Progenitor cell of endocrine pancreas (in vitro differentiated cells): Measurements from ENCODE around the gene GLI2. TPM values are rescaled to one million over a fixed set of nuclear protein-coding genes. Genes with fewer than 3 reads are reported as not detected.

Source experiments
- DNase-seq: peaks from one replicate; pipeline ENCODE4 v3.0.0; 2021; ENCODE audit warnings: low spot score; ENCODE audit not compliant: unreplicated experiment
- H3K27ac Mint-ChIP-seq: 2 replicates; pipeline ENCODE4 v1.8.0; 2021; ENCODE audit warnings: mild to moderate bottlenecking, moderate library complexity, mixed read lengths
- H3K27me3 Mint-ChIP-seq: 2 replicates; pipeline ENCODE4 v1.8.0; 2021; ENCODE audit warnings: mixed read lengths
- H3K36me3 Mint-ChIP-seq: 2 replicates; pipeline ENCODE4 v1.8.0; 2022; ENCODE audit warnings: mixed read lengths; ENCODE audit not compliant: insufficient read depth
- H3K4me1 Mint-ChIP-seq: 2 replicates; pipeline ENCODE4 v1.8.0; 2021; ENCODE audit warnings: low read depth, mixed read lengths
- H3K4me3 Mint-ChIP-seq: 2 replicates; pipeline ENCODE4 v1.8.0; 2021; ENCODE audit warnings: low read depth, mild to moderate bottlenecking, moderate library complexity, mixed read lengths
- H3K9me3 Mint-ChIP-seq: 2 replicates; pipeline ENCODE4 v1.8.0; 2021; ENCODE audit warnings: low read depth, mixed read lengths
- CTCF ChIP-seq: fragments of 200-600 bp; sonication (generic); IDR thresholded peaks from one replicate; pipeline ENCODE4 v1.5.0; 2021; ENCODE audit warnings: antibody characterized with exemption, mild to moderate bottlenecking; ENCODE audit not compliant: unreplicated experiment
- total RNA-seq: library from RNA; stranded (reverse); gene quantifications from 2 replicates; pipeline ENCODE4 v1.2.1, GENCODE V29; 2021

GLI2 gene
- total RNA-seq, 1 donor from 2014 or later: 2.3 TPM

GRCh38 chr2:120764991-120765677 is 29.5 kb downstream of the GLI2 start:
- Mint-ChIP-seq H3K4me3 (no peak overlapping the region), H3K4me1 (peaks cover 18% of the 10 kb centered on the region), H3K36me3 (no peaks in the 10 kb centered on the region), H3K9me3 (no peaks in the 10 kb centered on the region), H3K27me3 (peaks cover 71% of the 10 kb centered on the region), H3K27ac (no peak overlapping the region)
- no peak for TF ChIP-seq CTCF
- DNase-seq: no peak

- peaks cover 17% of the 10 kb centered on the region for H3K4me1 Mint-ChIP-seq
Measured at GRCh38 chr2:120765678-120766469, 30.2 kb downstream of the GLI2 start.

GRCh38 chr2:120766470-120767351 is 31.0 kb downstream of the GLI2 start:
- Mint-ChIP-seq H3K36me3 (no peaks in the 10 kb centered on the region), H3K27me3 (peaks cover 66% of the 10 kb centered on the region), H3K27ac (no peak overlapping the region), H3K4me3 (no peak overlapping the region), H3K4me1 (peaks cover 15% of the 10 kb centered on the region), H3K9me3 (no peaks in the 10 kb centered on the region)
- no peak for TF ChIP-seq CTCF
- DNase-seq: no peak

More at GRCh38 chr2:120765678-120766469, 30.2 kb downstream of the GLI2 start:
- H3K4me3 Mint-ChIP-seq: no peak overlapping the region
- no peak overlapping the region for H3K27ac Mint-ChIP-seq
- H3K36me3 Mint-ChIP-seq: no peaks in the 10 kb centered on the region
- no peaks in the 10 kb centered on the region for H3K9me3 Mint-ChIP-seq
- H3K27me3 Mint-ChIP-seq: peaks cover 70% of the 10 kb centered on the region
- no peak for TF ChIP-seq CTCF
- no peak for DNase-seq

GRCh38 chr2:120767486-120768005 is 31.9 kb downstream of the GLI2 start:
- Mint-ChIP-seq H3K4me3 (no peak overlapping the region), H3K4me1 (peaks cover 15% of the 10 kb centered on the region), H3K27ac (no peak overlapping the region), H3K36me3 (no peaks in the 10 kb centered on the region), H3K27me3 (peaks cover 72% of the 10 kb centered on the region), H3K9me3 (no peaks in the 10 kb centered on the region)
- TF ChIP-seq CTCF: no peak
- no peak for DNase-seq
